Measurements from ENCODE around the gene BCKDHA.

Gene BCKDHA

DNA sequence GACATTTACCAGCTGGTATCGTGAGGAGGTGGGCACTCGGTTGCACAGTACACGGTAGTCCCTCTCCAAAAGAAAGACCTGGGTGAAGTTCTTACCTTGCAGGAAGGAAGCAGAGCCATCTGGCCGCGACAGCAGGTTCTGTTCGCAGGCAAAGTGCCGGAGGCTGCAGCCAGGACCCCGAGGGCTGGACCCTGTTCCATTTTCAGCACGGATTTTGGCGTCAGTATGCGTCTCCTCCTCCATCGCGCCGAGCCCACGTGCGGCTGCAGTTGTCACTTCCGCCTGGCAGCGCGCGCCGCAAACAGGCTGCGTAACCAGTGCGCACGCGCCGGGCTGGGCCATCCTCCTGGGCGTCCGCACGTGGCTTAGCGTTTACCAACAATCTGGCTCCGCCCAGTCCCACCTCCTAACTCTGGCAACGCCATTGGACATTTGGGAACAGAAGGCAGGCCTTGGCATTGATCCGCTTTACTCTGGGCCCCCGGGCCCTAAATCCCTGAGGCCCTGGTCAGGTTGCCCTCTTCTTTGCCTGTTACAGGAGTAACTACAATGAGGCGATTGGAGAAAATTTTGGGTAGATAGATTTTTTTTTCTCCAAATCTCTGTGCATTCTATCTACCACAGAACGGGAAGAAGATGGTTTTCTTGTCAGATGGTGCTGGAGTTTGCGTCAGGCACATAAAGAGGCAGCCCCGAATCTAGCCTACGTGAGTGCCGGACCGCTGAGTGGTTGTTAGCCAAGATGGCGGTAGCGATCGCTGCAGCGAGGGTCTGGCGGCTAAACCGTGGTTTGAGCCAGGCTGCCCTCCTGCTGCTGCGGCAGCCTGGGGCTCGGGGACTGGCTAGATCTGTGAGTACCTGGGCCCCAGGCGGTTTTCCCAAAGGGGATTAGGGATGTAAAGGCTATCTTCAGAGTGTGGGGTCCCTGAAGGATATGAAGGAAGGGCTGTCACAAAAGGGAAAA, at the start of gene BCKDHA, which contains the start of gene EXOSC5:
TSS of gene BCKDHA (plus strand) at position 733 of the 964 bp plus-strand sequence. CDS start at position 743, 10 bp downstream.
TSS of gene EXOSC5 (minus strand) at position 274 of the 964 bp plus-strand sequence. CDS start at position 243, 31 bp downstream.
- peak; percentile 97 for DNase-seq

DNA sequence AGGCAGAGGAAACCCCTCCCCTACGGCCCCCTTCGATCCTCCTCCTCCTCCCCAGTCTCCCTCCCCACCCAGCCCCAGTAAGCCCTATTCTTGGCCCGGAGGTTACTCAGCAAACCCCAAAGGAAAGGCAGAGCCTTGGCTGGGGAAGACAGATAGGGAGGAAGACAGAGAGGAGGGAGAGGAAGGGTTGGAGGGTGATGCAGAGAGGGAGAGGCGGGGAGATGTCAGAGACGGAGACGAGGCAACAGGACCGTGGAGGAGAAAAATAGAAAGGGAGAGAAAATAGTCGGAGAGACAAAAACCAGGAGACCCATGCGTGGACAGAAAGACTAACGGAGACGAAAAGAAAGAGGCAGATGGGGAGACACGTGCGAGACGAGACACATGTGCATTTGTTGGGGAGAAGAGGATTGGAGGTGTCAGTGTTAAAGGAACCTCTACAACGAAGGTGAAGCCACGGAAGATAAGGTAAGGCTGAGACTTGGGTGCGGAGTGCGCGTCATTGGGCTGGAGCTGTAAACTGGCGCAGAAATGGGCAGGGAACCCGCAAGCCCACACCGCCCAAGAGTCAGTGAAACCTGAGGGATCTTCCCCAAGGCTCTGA, 46.8 kb upstream of the BCKDHA start:
- no peak for DNase-seq

- peak; percentile 82 for DNase-seq
Observed at GRCh38 chr19:41351339-41352245, 46.0 kb upstream of the BCKDHA start.

GRCh38 chr19:41352279-41352608, 45.4 kb upstream of the BCKDHA start:
- DNase-seq: no peak

- DNase-seq: peak; percentile 72
Observed at GRCh38 chr19:41352609-41353465, 44.8 kb upstream of the BCKDHA start.

DNA sequence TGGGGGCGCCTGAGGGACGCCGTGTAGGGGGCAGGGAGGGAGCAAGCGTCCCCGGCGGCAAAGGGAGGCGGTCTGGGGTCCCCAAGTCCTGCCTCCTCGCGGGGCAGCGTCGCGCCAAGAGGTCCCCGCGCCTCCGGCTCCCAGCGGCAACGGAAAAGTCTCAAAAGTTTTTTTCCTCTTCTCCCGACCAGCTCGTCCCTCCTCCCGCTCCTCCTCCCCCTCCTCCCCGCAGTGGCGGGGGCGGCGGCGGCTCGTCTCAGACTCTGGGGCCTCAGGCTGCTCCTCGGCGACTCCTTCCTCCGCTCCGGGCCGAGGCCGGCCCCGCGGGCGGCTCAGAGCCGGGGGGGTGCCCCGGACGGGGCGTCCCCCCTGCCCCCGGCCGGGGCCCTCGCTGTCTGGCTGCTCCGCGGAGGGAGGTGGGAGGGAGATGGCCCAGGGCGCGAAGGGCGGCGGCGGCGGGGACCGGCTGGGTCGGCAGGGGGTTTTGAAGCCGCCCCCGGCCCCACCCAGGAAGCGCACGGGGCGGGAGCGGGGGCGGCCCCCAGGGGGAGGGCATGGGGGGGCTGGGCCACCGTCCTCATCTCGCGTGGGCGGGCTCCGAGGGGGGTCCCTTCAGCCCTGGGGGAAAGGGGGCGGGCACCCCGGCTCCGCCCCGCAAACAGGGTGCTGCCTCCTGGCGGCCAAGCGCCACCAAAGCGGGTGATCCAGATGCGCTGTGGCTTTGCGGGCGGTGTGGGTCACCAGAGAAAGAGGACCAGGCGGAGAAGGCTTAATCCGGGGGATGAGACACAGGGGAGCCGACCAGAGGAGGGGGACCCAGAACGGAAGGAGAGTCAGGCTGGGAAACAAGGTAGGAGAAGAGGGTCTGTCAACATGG, 43.9 kb upstream of the BCKDHA start, which contains the start of gene TGFB1:
TSS of gene TGFB1 (minus strand) at position 457 of the 877 bp plus-strand sequence. CDS start 878 bp downstream, outside the sequence.
- DNase-seq: peak; percentile 94

GRCh38 chr19:41354343-41354953, 43.2 kb upstream of the BCKDHA start:
- DNase-seq: no peak

DNA sequence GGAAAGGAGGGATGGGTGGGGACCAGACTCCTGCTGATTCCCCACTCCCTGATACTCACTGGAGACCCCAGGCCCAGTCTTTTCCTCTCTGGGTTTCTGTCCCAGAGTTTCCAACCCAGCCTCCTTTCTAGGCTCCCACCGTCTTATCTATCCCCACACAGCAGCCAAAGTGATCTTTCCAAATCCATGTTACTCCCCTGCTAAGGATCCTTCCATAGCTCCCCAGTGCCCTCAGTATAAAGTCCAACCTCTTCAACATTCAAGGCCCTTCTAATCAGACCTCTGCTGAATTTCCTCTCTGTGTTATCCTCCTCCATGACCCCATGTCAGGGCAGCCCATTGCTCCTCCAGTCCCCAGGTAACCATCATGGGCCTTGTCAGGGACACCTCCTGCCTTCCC, 42.6 kb upstream of the BCKDHA start:
- DNase-seq: no peak

DNA sequence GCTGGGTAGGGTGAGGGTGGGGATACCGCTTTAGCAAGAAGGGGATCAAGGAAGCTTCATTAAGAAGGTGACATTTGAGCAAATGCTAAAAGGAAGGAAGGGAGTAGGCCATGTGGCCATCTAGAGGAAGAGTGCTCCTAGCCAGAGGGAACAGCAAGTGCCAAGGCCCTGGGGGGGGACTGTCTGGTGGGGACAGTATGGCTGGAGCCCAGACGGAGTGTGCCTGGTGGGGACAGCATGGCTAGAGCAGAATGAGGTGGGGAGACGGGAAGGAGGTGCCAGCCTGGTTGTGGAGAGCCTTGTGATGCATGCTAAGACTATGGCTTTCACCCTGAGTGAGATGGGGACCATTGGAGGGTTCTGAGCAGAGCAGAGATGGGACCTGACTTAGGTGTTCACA, 41.8 kb upstream of the BCKDHA start:
- no peak for DNase-seq

DNA sequence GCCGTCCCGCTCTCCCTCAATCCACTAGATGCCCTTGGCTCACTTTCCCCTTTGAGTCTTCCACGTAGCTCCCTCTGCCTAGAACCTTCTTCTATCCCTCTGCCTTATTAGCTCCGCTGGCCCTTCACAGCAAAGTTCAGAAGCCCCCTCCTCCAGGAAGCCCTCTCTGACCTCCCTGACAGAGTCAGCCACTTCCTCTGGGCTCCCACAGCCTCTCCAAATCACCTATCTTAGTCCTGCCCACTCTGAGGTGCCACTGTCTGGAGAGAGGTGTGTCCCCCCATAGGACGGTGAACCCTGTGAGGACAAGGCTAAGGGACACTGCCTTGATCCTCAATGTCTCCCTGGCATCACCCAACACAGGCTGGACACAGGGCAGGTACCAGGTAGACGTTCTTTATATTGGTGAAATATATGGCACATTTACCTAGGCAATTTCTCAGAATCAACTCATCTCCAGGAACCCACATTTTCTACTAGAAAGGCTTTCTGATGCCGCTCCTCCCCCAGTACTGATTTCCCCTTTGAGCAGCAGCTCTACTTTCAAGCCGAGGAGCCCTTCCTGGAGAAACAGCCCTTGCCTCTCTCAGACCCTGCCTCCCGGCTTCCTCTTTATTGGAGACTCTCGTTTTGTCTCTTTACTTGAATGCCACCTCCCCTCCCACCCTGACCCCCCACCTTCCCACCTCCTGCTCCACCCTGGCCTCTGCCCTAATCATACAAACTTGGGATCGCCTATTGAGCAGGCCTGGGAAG, 40.5 kb upstream of the BCKDHA start:
- DNase-seq: no peak

GRCh38 chr19:41357746-41358145, 39.9 kb upstream of the BCKDHA start:
- no peak for DNase-seq

- DNase-seq: no peak
Observed at GRCh38 chr19:41359741-41360140, 37.9 kb upstream of the BCKDHA start.

DNA sequence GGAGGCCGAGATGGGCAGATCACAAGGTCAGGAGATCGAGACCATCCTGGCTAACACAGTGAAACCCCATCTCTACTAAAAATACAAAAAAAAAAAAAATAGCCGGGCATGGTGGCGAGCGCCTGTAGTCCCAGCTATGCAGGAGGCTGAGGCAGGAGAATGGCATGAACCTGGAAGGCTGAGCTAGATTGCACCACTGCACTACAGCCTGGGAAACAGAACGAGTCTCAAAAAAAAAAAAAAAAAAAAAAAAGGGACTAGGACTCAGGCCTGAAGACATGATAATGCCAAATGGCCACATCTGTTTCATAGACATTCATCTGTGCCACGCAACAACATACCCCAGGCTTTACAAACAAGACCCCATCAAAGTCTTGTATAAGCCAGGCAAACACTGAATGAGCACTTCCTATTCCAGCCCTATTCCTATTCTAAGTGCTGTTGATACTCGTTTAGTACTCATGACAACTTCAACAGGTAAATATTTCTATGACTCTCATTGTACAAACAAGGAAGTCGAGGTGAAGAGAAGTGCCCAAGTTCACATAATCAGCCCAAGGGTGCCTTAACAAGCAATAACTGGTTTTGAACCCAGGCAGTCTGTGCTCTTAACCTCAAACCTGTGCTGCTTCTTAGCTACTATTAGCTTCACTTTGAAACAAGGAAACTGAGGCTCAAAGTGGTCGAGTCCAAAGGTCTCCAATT, 35.3 kb upstream of the BCKDHA start:
- no peak for DNase-seq

GRCh38 chr19:41363371-41363752, 34.3 kb upstream of the BCKDHA start:
- DNase-seq: no peak

- peak; percentile 96 for DNase-seq
Observed at GRCh38 chr19:41363753-41364523, 33.7 kb upstream of the BCKDHA start, which contains the start of gene B9D2. Gene B9D2, minus strand, starts transcription at chr19:41364149. Its CDS starts 630 bp downstream, at chr19:41363519.

DNA sequence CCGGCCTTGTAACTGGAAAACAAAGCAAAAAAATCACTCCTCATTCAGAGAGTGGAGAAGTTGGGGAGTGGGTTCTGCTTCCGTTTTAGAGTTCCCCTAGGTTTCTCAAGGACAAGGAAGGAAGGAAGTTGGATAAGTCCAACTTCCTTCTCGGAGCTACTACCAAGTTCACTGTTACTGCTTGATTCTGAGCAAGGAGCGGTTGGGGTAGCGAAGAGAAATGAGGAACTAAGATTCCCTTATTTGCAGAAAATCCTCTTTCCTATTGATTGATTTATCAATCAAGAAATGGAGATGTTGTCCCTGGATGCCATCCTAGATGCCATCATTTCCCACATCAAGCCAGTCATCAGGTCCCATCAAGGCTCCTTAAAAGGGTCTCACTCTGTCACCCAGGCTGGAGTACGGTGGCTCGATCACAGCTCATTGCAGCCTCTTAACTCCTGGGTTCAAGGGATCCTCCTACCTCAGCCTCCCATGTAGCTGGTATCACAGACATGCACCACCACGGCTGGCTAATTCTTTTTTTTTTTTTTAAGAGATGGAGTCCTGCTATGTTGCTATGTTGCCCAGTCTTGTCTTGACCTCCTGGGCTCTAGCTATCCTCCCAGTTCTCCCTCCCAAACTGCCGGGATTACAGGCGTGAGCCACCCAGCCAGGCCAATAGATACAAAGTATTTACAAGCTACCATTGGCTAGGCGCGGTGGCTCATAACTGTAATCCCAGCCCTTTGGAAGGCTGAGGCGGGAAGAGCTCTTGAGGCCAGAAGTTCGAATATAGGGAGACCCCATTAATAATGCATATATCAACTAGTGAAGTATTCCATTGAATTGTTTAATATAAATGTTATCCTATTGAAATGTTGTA, 32.9 kb upstream of the BCKDHA start:
- DNase-seq: no peak

DNA sequence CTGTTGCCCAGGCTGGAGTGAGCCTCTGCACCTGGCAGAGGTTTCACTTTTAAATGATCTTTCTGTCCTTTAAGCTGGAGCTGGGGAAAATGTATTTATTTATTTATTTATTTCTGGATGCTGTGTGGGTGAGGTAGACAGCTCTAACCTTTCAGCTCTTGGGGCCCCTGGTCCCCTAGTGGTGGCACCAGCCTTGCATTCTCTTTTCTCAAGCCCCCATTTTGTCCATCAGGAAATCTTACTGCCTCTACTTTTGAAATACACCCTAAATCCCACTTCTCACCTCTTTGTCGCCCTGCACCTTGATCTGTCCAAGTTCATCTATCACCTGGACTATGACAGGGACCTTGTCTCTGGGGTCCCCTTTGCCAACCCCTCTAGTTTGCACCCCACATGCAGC, 31.5 kb upstream of the BCKDHA start:
- DNase-seq: no peak
